HG03354 (cell line): Measurements from ENCODE around the gene APIP.
A peak's percentile ranks its signal among the peaks of the same experiment; 100 is the strongest.

Experiments used
- ATAC-seq: cut with Tn5 transposase; IDR thresholded peaks from one replicate; pipeline ENCODE4 v1.9.1; 2021; ENCODE audit warnings: mild to moderate bottlenecking; ENCODE audit not compliant: unreplicated experiment, poor library complexity, severe bottlenecking

APIP gene

GRCh38 chr11:34916015-34916842, at the start of gene APIP, which contains the start of gene PDHX:
Gene APIP (minus strand): TSS chr11:34916379. CDS start chr11:34916284, 95 bp downstream.
Gene PDHX (plus strand): TSS chr11:34916618. CDS start chr11:34916656, 38 bp downstream.
- peak; percentile 92 for ATAC-seq

GRCh38 chr11:34964610-34965331, 48.6 kb upstream of the APIP start:
- ATAC-seq, result no peak

GRCh38 chr11:34963351-34963750, 47.2 kb upstream of the APIP start:
- no peak for ATAC-seq

- ATAC-seq, result no peak
Measured at GRCh38 chr11:34962034-34962433, 45.9 kb upstream of the APIP start.

- no peak for ATAC-seq
Measured at GRCh38 chr11:34960277-34960676, 44.1 kb upstream of the APIP start.

- ATAC-seq, result no peak
Measured at GRCh38 chr11:34959770-34960169, 43.6 kb upstream of the APIP start.

- ATAC-seq, result no peak
Measured at GRCh38 chr11:34957606-34958005, 41.4 kb upstream of the APIP start.

- ATAC-seq, result no peak
Measured at GRCh38 chr11:34957206-34957605, 41.0 kb upstream of the APIP start.

GRCh38 chr11:34953955-34954354, 37.8 kb upstream of the APIP start:
- no peak for ATAC-seq

- no peak for ATAC-seq
Measured at GRCh38 chr11:34948696-34949095, 32.5 kb upstream of the APIP start.

- ATAC-seq, result no peak
Measured at GRCh38 chr11:34944692-34945091, 28.5 kb upstream of the APIP start.

- no peak for ATAC-seq
Measured at GRCh38 chr11:34941688-34942087, 25.5 kb upstream of the APIP start.

- no peak for ATAC-seq
Measured at GRCh38 chr11:34940026-34940677, 24.0 kb upstream of the APIP start.

GRCh38 chr11:34938611-34939010, 22.4 kb upstream of the APIP start:
- ATAC-seq, result no peak

GRCh38 chr11:34936945-34937629, 20.9 kb upstream of the APIP start:
- no peak for ATAC-seq

- no peak for ATAC-seq
Measured at GRCh38 chr11:34929794-34930763, 13.9 kb upstream of the APIP start.

- ATAC-seq, result no peak
Measured at GRCh38 chr11:34928960-34929680, 12.9 kb upstream of the APIP start.

GRCh38 chr11:34928268-34928959, 12.2 kb upstream of the APIP start:
- no peak for ATAC-seq
